Astrocyte (in vitro differentiated cells and primary cell): Measurements from ENCODE around the gene GJB5. TPM values are rescaled to one million over a fixed set of nuclear protein-coding genes. Genes with fewer than 3 reads are reported as not detected.

Source experiments
- DNase-seq: peaks from one replicate; pipeline ENCODE4 v3.0.0-alpha.2; 2010; ENCODE audit warnings: low read depth
- FAIRE-seq: peaks from 2 replicates; lab custom pipeline; 2011; peaks lifted over from hg19 to GRCh38; lab: Jason Lieb, UNC
- H2AFZ ChIP-seq: 2 replicates; pipeline ENCODE4 v1.6.0; 2012; ENCODE audit warnings: low read depth, low read length, inconsistent platforms
- H3K27ac ChIP-seq: 2 replicates; pipeline ENCODE4 v1.5.1; 2011; ENCODE audit warnings: low read depth, low read length, inconsistent platforms
- H3K27me3 ChIP-seq: 2 replicates; pipeline ENCODE4 v1.6.0; 2011; ENCODE audit warnings: low read length, inconsistent platforms; ENCODE audit not compliant: insufficient read depth
- H3K36me3 ChIP-seq: 2 replicates; pipeline ENCODE4 v1.5.1; 2011; ENCODE audit warnings: low read length, inconsistent platforms; ENCODE audit not compliant: insufficient read depth
- H3K4me1 ChIP-seq: 2 replicates; pipeline ENCODE4 v1.5.1; 2011; ENCODE audit warnings: low read length, inconsistent platforms; ENCODE audit not compliant: insufficient read depth
- H3K4me2 ChIP-seq: 2 replicates; pipeline ENCODE4 v1.6.0; 2012; ENCODE audit warnings: low read length, inconsistent platforms
- H3K4me3 ChIP-seq: 2 replicates; pipeline ENCODE4 v1.5.1; 2011; ENCODE audit warnings: low read depth, mild to moderate bottlenecking, low read length, inconsistent platforms; ENCODE audit not compliant: insufficient read depth
- H3K79me2 ChIP-seq: 2 replicates; pipeline ENCODE4 v1.6.0; 2012; ENCODE audit warnings: mild to moderate bottlenecking, low read length, inconsistent platforms; ENCODE audit not compliant: insufficient read depth
- H3K9ac ChIP-seq: 2 replicates; pipeline ENCODE4 v1.6.0; 2012; ENCODE audit warnings: mild to moderate bottlenecking, low read length, inconsistent platforms
- H3K9me3 ChIP-seq: 2 replicates; pipeline ENCODE4 v1.5.1; 2012; ENCODE audit warnings: low read depth, mild to moderate bottlenecking, low read length, inconsistent platforms; ENCODE audit not compliant: insufficient read depth
- H4K20me1 ChIP-seq: 2 replicates; pipeline ENCODE4 v1.6.0; 2012; ENCODE audit warnings: low read length, inconsistent platforms; ENCODE audit not compliant: insufficient read depth
- H3K27ac Mint-ChIP-seq: one replicate; pipeline ENCODE4 v1.8.0; 2021; ENCODE audit warnings: mild to moderate bottlenecking, mixed read lengths; ENCODE audit not compliant: unreplicated experiment
- H3K27me3 Mint-ChIP-seq: one replicate; pipeline ENCODE4 v1.8.0; 2021; ENCODE audit warnings: low read depth, mixed read lengths; ENCODE audit not compliant: unreplicated experiment
- H3K36me3 Mint-ChIP-seq: one replicate; pipeline ENCODE4 v1.8.0; 2021; ENCODE audit warnings: low read depth, mixed read lengths; ENCODE audit not compliant: unreplicated experiment
- H3K4me1 Mint-ChIP-seq: one replicate; pipeline ENCODE4 v1.8.0; 2021; ENCODE audit warnings: low read depth, mixed read lengths; ENCODE audit not compliant: unreplicated experiment
- H3K4me3 Mint-ChIP-seq: one replicate; pipeline ENCODE4 v1.8.0; 2021; ENCODE audit warnings: mild to moderate bottlenecking, moderate library complexity, mixed read lengths; ENCODE audit not compliant: unreplicated experiment
- H3K9me3 Mint-ChIP-seq: one replicate; pipeline ENCODE4 v1.8.0; 2021; ENCODE audit warnings: mild to moderate bottlenecking, mixed read lengths; ENCODE audit not compliant: unreplicated experiment
- EZH2 ChIP-seq: IDR thresholded peaks from 2 replicates; pipeline ENCODE4 v1.6.1; 2012; ENCODE audit warnings: mild to moderate bottlenecking, low read length, inconsistent platforms; ENCODE audit not compliant: insufficient read depth
- total RNA-seq: library from RNA; stranded (reverse); gene quantifications from 2 replicates; pipeline ENCODE4 v1.2.1, GENCODE V29; 2021
- TF ChIP-seq, protein P1 (sequence below): IDR thresholded peaks from 2 replicates; pipeline ENCODE4 v1.5.1; 2011; ENCODE audit warnings: low read depth, mild to moderate bottlenecking, inconsistent platforms, low read length, moderate library complexity; ENCODE audit not compliant: insufficient read depth

Gene GJB5
- total RNA-seq, 1 donor from 2014 or later: not detected

GRCh38 chr1:34761776-34762307 lies 7.0 kb downstream of the GJB5 start:
- Mint-ChIP-seq H3K27ac (no peak overlapping the region), H3K4me3 (no peak overlapping the region), H3K27me3 (peaks cover 9% of the 10 kb centered on the region), H3K36me3 (peaks cover 7% of the 10 kb centered on the region), H3K4me1 (peaks cover 11% of the 10 kb centered on the region), H3K9me3 (no peaks in the 10 kb centered on the region)
- no peaks in the 10 kb centered on the region for H3K9me3 ChIP-seq
- no peak overlapping the region for H2AFZ ChIP-seq
- no peak overlapping the region for H3K9ac ChIP-seq
- H3K79me2 ChIP-seq: no peaks in the 10 kb centered on the region
- no peak for DNase-seq
- TF ChIP-seq, protein P1, sequence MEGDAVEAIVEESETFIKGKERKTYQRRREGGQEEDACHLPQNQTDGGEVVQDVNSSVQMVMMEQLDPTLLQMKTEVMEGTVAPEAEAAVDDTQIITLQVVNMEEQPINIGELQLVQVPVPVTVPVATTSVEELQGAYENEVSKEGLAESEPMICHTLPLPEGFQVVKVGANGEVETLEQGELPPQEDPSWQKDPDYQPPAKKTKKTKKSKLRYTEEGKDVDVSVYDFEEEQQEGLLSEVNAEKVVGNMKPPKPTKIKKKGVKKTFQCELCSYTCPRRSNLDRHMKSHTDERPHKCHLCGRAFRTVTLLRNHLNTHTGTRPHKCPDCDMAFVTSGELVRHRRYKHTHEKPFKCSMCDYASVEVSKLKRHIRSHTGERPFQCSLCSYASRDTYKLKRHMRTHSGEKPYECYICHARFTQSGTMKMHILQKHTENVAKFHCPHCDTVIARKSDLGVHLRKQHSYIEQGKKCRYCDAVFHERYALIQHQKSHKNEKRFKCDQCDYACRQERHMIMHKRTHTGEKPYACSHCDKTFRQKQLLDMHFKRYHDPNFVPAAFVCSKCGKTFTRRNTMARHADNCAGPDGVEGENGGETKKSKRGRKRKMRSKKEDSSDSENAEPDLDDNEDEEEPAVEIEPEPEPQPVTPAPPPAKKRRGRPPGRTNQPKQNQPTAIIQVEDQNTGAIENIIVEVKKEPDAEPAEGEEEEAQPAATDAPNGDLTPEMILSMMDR: no peak
- TF ChIP-seq EZH2: no peak
- no peak overlapping the region for H3K27ac ChIP-seq
- no peak for FAIRE-seq
- no peaks in the 10 kb centered on the region for H3K27me3 ChIP-seq
- no peaks in the 10 kb centered on the region for H4K20me1 ChIP-seq
- H3K4me1 ChIP-seq: peaks cover 10% of the 10 kb centered on the region
- no peaks in the 10 kb centered on the region for H3K36me3 ChIP-seq
- H3K4me2 ChIP-seq: no peak overlapping the region
- no peak overlapping the region for H3K4me3 ChIP-seq

- Histone ChIP-seq H3K9ac (no peak overlapping the region), H4K20me1 (no peaks in the 10 kb centered on the region), H3K27ac (no peak overlapping the region), H3K27me3 (no peaks in the 10 kb centered on the region), H3K4me2 (peak overlapping the region; percentile 71), H3K4me3 (no peak overlapping the region), H3K36me3 (no peaks in the 10 kb centered on the region), H3K79me2 (no peaks in the 10 kb centered on the region), H3K9me3 (no peaks in the 10 kb centered on the region), H2AFZ (no peak overlapping the region), H3K4me1 (peaks cover 10% of the 10 kb centered on the region)
- DNase-seq (no peak), FAIRE-seq (no peak)
- no peak overlapping the region for H3K4me3 Mint-ChIP-seq
- TF ChIP-seq, protein P1: no peak
- no peak for TF ChIP-seq EZH2
- H3K9me3 Mint-ChIP-seq: no peaks in the 10 kb centered on the region
- H3K36me3 Mint-ChIP-seq: peaks cover 6% of the 10 kb centered on the region
- peaks cover 11% of the 10 kb centered on the region for H3K4me1 Mint-ChIP-seq
- no peak overlapping the region for H3K27ac Mint-ChIP-seq
- H3K27me3 Mint-ChIP-seq: peaks cover 3% of the 10 kb centered on the region
These were observed 7.8 kb downstream of the GJB5 start for GRCh38 chr1:34762474-34763141.
